ENCODE data around the gene LIN9. TPM values are rescaled to one million over a fixed set of nuclear protein-coding genes. Genes with fewer than 3 reads are reported as not detected.
A peak's percentile ranks its signal among the peaks of the same experiment; 100 is the strongest.

The LIN9 gene
- total RNA-seq, 1 donor from 2014 or later = 8.2 TPM

DNA sequence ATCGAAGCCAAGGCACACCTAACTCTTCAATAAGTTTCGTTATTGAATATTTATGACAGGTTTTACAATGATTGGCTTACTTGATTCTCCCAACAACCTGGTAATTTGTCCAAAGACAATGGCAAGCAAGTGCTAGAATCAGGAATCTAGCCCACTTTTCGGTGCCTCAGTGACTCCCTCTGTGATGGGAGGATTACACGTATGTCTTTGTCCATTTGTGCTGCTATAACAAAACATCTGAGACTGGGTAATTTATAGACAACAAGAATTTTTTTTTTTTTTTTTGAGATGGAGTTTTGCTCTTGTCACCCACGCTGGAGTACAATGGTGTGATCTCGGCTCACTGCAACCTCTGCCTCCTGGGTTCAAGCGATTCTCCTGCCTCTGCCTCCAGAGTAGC lies 2.4 kb upstream of the LIN9 start:
- Mint-ChIP-seq H3K27ac (no peak overlapping the region), H3K36me3 (ENCODE audit: insufficient read depth) (no peaks in the 10 kb centered on the region), H3K4me3 (ENCODE audit: low read depth) (no peak overlapping the region), H3K4me1 (ENCODE audit: low read depth) (peaks cover 5% of the 10 kb centered on the region), H3K27me3 (peaks cover 21% of the 10 kb centered on the region), H3K9me3 (ENCODE audit: low read depth) (no peaks in the 10 kb centered on the region)
- TF ChIP-seq, protein P1, sequence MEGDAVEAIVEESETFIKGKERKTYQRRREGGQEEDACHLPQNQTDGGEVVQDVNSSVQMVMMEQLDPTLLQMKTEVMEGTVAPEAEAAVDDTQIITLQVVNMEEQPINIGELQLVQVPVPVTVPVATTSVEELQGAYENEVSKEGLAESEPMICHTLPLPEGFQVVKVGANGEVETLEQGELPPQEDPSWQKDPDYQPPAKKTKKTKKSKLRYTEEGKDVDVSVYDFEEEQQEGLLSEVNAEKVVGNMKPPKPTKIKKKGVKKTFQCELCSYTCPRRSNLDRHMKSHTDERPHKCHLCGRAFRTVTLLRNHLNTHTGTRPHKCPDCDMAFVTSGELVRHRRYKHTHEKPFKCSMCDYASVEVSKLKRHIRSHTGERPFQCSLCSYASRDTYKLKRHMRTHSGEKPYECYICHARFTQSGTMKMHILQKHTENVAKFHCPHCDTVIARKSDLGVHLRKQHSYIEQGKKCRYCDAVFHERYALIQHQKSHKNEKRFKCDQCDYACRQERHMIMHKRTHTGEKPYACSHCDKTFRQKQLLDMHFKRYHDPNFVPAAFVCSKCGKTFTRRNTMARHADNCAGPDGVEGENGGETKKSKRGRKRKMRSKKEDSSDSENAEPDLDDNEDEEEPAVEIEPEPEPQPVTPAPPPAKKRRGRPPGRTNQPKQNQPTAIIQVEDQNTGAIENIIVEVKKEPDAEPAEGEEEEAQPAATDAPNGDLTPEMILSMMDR (IDR thresholded peaks at IDR 0.05; ENCODE audit: unreplicated experiment) = no peak
- DNase-seq (ENCODE audit: low spot score, unreplicated experiment) = no peak

- peaks cover 14% of the 10 kb centered on the region for H3K27me3 Mint-ChIP-seq
- TF ChIP-seq, protein P1 (IDR thresholded peaks at IDR 0.05; ENCODE audit: unreplicated experiment) = no peak
- H3K4me1 Mint-ChIP-seq (ENCODE audit: low read depth) = peaks cover 5% of the 10 kb centered on the region
- no peak for DNase-seq (ENCODE audit: low spot score, unreplicated experiment)
- peak overlapping the region; percentile 71 for H3K4me3 Mint-ChIP-seq (ENCODE audit: low read depth)
- no peaks in the 10 kb centered on the region for H3K36me3 Mint-ChIP-seq (ENCODE audit: insufficient read depth)
- H3K27ac Mint-ChIP-seq = no peak overlapping the region
- no peaks in the 10 kb centered on the region for H3K9me3 Mint-ChIP-seq (ENCODE audit: low read depth)
Observed at GRCh38 chr1:226310637-226311195, 1.8 kb upstream of the LIN9 start.

GRCh38 chr1:226310245-226310540 lies 1.2 kb upstream of the LIN9 start:
- H3K27me3 Mint-ChIP-seq = peaks cover 11% of the 10 kb centered on the region
- no peaks in the 10 kb centered on the region for H3K36me3 Mint-ChIP-seq (ENCODE audit: insufficient read depth)
- no peak for DNase-seq (ENCODE audit: low spot score, unreplicated experiment)
- no peak overlapping the region for H3K27ac Mint-ChIP-seq
- peaks cover 5% of the 10 kb centered on the region for H3K4me1 Mint-ChIP-seq (ENCODE audit: low read depth)
- peak overlapping the region; percentile 71 for H3K4me3 Mint-ChIP-seq (ENCODE audit: low read depth)
- TF ChIP-seq, protein P1 (IDR thresholded peaks at IDR 0.05; ENCODE audit: unreplicated experiment) = no peak
- no peaks in the 10 kb centered on the region for H3K9me3 Mint-ChIP-seq (ENCODE audit: low read depth)

DNA sequence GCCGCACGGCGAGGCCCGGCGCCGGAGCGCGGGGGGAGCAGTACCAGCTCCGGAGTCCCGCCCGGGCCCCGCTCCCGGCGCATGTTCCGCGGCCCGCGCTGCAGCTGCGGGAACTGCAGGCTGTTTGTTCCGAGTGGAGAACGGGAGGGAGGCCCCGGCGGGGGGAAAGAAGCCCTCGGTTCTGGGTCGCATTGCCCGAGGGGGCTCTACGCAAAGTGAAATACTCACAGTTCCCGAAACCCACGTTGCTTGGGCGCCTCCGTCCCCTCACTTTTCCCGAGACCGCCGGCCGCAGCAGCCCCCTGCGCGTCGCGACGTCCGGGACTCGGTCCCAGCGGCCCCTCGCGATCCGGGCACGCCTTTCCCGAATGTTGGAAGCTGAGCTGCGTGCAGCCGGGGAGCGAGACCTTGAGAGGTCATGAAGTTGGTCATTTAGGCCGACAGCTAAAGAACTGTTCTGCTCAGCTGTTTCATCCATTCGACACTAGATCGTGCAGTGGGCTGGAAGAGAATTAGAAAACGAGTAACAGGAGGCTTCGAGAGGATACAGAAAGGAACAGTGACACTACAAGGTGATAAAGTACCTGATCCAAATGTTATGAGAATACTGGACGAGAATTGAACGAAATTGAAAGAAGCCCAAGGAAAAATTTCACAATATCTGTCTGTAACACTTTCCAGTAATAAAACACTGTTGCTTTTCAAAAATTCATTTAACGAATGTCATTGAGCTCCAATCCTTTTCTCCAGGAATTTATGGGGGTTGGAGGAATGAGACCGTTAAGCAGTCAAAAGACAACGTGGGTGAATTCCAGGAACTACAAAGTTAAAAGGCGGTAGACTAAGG lies 657 bp upstream of the LIN9 start:
- TF ChIP-seq, protein P1 (IDR thresholded peaks at IDR 0.05; ENCODE audit: unreplicated experiment) = peak; percentile 25

DNA sequence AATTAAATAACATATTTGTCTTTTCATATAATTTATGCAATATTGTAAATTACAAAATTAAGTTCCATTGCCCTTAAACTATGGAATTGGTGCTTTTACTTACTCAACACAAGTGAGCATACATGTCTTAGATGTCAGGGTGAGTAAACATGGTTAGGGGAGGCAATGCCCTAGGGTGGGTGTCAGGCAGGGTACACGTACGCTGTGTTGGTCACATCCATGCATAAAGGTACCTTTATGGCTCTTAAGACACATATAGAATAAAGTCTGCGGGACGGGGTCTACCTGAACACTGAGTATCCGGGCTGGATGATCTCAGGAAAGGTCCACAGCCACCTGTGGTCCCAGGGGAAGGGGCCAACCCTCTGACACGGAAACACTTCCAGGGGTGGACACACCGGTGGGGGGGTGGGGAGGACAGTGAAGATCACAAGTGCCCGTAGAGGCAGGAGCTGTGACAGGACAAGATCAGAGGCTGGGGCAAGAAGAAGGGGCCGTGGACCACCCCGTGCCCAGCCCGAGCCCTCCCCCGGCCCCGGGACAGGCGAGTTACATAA lies 720 bp downstream of the LIN9 start:
- peaks cover 6% of the 10 kb centered on the region for H3K4me1 Mint-ChIP-seq (ENCODE audit: low read depth)
- peak overlapping the region; percentile 93 for H3K27ac Mint-ChIP-seq
- no peaks in the 10 kb centered on the region for H3K36me3 Mint-ChIP-seq (ENCODE audit: insufficient read depth)
- H3K9me3 Mint-ChIP-seq (ENCODE audit: low read depth) = no peaks in the 10 kb centered on the region
- DNase-seq (ENCODE audit: low spot score, unreplicated experiment) = no peak
- TF ChIP-seq, protein P1 (IDR thresholded peaks at IDR 0.05; ENCODE audit: unreplicated experiment) = no peak
- peak overlapping the region; percentile 93 for H3K4me3 Mint-ChIP-seq (ENCODE audit: low read depth)
- peaks cover 11% of the 10 kb centered on the region for H3K27me3 Mint-ChIP-seq

More for the DNA sequence above, 657 bp upstream of the LIN9 start:
- H3K9me3 Mint-ChIP-seq (ENCODE audit: low read depth) = no peaks in the 10 kb centered on the region
- H3K4me1 Mint-ChIP-seq (ENCODE audit: low read depth) = peaks cover 5% of the 10 kb centered on the region
- no peak for DNase-seq (ENCODE audit: low spot score, unreplicated experiment)
- H3K4me3 Mint-ChIP-seq (ENCODE audit: low read depth) = peak overlapping the region; percentile 71
- H3K27me3 Mint-ChIP-seq = peaks cover 11% of the 10 kb centered on the region
- no peaks in the 10 kb centered on the region for H3K36me3 Mint-ChIP-seq (ENCODE audit: insufficient read depth)
- peak overlapping the region; percentile 67 for H3K27ac Mint-ChIP-seq

Data from progenitor cell of endocrine pancreas (in vitro differentiated cells).